ENCODE data around the gene SRRM1.
"Not testable (repeated sequence)": the region's sequence is repeated elsewhere in the genome, so short reads cannot be mapped to it uniquely, and the experiment has no call there.

Gene SRRM1

DNA sequence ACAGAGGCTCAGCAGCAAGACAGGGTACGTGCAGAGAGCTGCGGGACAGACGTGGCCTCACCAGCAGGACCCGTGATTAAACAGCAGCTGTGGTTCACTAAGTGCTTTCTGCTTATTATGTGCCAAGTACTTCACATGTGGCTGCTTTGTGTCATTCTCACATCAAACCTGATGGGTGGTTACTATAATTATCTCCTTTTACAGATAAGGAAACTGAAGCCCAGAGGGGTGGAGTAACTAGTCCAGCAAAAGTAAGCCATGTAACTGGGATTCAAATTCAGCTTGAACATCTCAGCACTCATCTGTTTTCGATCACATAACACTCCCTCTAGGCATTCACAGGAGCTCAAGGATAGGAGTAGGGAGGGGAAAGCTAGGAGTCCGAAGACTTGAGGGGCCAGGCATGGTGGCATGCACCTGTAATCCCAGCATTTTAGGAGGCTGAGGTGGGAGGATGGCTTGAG lies 51.3 kb downstream of the SRRM1 start:
- no peak for DNase-seq (ENCODE audit: low read depth in 2 of 2)

DNA sequence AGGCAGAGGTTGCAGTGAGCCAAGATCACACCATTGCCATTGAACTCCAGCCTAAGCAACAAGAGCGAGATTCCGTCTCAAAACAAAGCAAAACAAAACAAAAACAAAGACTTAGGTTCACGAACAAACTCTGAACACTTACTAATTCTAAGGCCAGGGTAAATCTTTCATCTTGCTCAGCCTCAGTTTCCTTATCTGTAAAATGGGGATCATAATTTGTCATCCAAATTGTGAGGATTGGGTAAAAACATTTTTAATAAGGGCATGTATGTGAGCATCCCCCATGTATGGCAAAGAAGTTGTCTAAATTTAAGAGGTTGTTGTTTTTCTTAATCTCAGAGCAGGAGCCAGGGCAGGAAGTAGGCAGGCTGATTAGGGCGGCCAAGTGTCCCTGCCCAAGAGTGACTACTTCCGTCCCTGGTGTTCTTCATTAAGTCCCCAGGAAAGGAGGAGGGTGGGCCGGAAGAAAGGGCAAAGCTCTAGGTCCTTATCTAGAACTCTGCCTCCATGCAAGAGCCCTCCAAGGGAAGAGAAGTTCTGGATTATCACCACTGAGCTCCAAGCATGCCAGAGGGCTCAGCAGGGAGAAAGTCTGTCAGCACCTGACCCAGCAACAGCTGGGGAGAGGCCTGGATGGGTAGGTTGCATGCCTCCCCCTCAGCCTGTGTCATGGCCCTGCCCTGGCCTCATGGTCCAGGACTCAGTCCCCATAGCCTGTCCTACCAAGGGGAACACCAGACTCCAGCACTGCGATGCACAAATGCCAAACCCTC lies 52.3 kb downstream of the SRRM1 start:
- no peak for DNase-seq (ENCODE audit: low read depth in 2 of 2)

DNA sequence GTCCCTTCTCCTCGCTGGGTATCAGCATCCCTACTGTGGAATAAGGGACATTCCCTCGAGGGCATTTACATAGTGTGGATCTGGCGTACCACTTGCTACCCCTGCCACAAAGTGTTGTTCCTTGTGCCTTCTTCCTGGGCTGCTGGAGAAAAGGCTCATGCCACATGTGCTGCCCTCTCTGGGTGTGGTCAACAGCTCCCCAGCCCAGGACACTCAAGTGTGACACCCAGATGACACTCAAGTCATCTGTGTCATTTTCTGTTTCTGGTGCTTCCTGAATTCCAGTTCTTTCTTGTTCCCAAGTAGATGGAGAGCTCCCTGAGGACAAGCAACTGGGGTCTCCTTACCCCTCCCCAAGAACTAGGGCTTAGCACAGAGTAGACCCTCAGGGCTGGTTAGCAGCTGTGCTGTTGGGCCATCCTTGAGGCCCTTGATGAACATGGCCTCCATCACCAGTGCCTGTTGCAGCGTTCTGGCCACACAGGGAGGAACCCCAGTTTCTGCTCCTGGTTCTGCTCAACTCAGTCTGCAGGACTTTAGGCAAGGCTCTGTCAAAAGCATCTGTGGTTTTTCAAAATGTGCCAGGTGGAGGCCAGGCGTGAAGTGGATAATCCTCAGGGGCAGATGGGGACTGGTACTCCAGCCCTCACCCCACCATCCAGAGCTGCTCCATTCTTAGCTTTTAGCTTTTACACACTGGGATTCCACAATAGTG lies 53.1 kb downstream of the SRRM1 start:
- DNase-seq (ENCODE audit: low read depth in 2 of 2) = no peak

DNA sequence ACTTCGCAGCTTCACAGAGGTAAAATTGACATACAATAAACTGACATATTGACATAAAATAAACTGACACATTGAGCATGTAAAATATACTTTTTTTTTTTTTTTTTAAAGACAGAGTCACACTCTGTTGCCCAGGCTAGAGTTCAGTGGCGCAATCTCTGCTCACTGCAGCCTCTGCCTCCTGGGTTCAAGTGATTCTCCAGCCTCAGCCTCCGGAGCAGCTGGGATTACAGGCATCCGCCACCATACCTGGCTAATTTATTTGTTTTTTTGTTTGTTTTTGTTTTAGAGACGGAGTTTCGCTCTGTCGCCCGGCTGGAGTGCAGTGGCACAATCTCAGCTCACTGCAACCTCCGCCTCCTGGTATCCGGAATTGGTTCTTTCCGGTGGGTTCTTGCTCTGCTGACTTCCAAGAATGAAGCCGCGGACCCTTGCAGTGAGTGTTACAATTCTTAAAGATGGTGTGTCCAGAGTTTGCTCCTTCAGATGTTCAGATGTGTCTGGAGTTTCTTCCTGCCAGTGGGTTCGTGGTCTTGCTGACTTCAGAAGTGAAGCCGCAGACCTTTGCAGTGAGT lies 53.7 kb downstream of the SRRM1 start:
- DNase-seq (ENCODE audit: low read depth in 2 of 2) = no peak

DNA sequence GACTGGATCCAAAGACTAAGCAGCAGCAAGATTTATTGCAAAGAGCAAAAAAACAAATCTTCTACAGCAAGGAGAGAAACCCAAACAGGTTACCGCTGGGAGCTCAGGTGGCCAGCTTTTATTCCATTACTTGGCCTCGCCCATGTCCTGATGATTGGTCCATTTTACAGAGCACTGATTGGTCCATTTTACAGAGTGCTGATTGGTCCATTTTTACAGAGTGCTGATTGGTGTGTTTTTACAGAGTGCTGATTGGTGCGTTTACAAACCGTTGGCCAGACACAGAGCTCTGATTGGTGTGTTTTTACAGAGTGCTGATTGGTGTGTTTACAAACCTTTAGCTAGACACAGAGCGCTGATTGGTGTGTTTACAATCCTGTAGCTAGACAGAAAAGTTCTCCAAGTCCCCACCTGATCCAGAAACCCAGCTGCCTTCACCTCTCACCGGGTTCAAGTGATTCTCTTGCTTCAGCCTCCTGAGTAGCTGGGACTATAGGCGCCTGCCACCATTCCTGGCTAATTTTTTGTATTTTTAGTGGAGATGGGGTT lies 54.4 kb downstream of the SRRM1 start:
- not testable (repeated sequence) for DNase-seq (ENCODE audit: low read depth in 2 of 2)

DNA sequence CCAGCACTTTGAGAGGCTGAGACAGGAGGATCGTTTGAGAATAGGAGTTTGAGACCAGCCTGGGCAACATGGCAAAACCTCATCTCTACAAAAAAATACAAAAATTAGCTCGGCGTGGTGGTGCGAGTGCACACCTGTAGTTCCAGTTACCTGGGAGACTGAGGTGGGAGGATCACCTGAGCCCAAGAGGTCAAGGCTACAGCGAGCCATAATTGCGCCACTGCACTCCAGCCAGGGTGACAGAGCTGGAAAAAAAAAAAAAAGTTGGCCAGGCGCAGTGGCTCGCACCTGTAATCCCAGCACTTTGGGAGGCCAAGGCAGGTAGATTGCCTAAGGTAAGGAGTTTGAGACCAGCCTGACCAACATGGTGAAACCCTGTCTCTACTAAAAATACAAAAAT lies 55.2 kb downstream of the SRRM1 start:
- DNase-seq (ENCODE audit: low read depth in 2 of 2) = not testable (repeated sequence)

DNA sequence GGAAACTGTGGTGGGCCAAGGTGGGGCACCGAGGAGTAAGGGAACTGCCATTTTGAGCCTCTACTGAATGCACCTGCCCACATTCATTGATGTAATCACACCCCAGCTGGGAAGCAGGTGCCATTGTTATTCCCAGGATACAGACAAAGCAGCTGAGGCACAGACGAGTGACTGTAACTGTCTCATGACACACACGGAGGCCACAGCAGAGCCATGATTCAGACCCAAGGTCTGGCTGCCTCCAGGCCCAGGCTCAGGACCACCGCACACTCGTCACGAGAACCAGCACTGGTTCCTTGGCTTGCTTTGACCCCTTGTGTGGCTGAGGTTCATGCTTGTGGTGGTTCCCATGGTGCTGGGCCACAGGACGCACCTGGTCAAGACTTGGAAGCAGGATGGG lies 56.5 kb downstream of the SRRM1 start:
- no peak for DNase-seq (ENCODE audit: low read depth in 2 of 2)

DNA sequence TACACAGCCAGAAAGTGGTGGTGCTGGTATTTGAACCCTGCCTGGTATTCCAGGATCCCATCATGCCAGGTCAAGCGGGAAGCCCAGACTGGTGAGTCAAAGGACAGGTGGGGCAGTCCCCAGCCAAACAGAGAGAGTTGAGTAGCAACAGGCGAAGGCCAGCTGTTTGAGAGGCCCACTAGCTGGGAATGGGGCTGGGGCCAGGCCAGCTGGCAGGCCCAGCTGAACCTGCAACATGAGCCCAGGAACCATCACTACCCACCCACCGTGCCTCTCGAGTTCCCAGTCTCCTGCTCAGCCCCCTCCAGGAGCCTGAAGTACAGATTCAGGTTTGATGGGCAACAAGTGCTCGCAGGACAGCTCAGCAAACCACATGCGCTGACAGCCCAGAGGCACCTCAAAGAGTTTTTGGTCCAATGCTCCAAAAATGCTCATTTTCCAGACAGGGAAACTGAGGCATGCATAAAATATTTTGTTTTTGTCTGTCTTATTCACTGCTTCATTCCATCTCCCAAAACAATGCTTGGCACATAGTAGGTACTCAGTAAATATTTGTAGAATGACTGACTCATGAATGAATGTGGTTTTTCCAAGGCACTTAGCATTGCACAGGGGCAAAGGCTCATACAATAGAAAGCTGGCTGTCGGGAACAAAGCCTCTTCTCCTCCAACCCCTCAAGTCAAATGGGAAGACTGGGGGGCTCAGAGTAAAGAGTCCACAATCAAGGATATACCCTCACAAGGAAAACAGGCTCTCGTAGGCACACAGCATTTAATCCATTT lies 59.6 kb downstream of the SRRM1 start:
- DNase-seq (ENCODE audit: low read depth in 2 of 2) = no peak

DNA sequence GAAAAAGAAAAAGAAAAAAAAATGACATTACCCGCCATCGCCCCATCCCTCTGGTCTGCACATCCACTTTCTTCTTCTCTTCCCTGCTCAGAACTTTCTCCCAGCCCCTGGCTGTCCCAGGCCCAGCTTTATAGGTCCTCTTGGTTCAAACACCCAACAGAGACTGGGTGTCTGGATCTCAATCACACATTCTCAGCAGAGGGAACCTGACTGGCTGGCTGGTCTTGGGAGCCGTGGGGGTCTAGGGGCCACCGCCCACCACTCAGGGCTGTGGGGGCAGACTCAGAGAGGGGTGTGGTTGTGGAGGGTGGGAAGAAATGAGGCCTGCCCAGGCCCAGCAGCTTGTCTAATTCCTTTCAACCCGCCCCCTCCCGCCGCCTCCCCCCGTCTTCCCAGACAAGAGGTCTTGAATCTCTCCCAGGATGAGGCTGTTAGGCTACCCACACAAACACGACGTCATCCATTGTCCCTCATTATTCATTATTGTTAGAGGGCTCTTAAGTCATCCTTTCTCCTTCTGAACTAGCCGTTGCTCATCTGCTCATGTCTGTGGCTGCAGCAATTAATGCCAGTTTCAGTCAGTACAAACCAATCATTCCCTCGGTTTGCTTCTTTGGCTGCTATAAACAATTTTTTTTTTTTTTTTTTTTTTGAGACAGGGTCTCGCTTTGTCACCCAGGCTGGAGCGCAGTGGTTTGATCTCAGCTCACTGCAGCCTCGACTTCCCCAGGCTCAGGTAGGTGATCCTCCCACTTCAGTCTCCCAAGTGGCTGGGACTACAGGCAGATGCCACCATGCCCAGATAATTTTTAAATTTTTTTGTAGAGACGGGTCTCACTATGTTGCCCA lies 61.5 kb downstream of the SRRM1 start:
- no peak for DNase-seq (ENCODE audit: low read depth in 2 of 2)

DNA sequence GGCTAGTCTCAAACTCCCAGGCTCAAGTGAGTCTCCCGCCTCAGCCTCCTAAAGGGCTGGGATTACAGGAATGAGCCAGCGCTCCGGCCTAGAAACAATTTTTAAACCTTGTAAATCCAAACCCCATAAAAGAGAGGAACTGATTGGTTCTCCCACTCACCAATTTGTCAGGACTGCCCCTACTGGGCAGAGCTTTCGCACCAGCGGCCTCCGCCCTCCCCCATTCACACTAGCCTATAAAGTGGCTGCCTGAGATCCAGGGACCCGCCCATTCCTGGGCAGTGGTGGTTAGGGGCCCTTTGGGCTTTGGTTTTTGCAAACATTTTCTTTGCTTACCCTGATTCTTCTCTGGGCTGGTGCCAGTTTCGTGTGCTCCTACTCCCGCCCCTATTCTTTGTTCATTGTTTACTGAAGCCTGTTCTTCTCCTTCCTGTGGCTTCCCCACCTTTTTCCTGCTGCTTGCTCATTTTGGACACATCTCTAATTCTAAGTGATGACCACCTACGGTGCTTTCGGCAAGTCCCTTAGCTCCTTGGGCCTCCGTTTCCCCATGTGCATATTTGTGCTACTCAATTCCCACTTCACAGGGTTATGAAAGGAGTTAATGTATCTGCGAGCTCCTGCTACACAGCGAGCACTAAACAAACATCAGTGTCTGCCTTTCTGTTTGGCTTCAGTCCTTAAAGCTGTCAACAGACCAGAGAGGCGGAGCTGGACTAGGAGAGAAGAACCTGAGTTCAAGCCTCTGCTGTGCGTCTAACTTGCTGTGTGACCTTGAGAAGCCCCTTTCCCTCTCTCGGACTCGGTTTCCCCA lies 62.4 kb downstream of the SRRM1 start:
- DNase-seq (ENCODE audit: low read depth in 2 of 2) = no peak

DNA sequence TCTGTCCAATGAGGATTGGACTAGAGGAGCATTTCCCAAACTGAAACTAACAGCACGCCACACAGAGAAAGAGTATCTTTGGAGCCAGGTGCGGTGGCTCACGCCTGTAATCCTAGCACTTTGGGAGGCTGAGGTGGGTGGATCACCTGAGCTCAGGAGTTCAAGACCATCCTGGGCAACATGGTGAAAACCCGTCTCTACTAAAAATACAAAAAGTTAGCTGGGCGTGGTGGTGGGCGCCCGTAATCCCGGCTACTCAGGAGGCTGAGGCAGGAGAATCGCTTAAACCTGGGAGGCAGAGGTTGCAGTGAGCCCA lies 62.9 kb downstream of the SRRM1 start:
- not testable (repeated sequence) for DNase-seq (ENCODE audit: low read depth in 2 of 2)

DNA sequence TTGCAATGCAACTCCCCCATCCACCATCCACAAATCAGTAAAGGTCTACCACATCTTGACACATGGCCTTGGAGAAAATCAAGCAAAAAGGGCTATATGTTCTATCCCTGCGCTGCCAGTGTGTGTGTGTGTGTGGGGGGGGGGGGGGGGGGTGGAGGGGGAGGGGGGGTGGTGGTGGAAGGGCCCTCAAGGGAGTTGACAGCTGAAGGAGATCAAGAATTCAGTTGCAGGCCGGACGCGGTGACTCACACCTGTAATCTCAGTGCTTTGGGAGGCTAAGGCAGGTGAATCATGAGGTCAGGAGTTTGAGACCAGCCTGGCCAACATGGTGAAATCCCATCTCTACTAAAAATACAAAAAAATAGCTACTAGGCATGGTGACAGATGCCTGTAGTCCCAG lies 64.6 kb downstream of the SRRM1 start:
- DNase-seq (ENCODE audit: low read depth in 2 of 2) = no peak

DNA sequence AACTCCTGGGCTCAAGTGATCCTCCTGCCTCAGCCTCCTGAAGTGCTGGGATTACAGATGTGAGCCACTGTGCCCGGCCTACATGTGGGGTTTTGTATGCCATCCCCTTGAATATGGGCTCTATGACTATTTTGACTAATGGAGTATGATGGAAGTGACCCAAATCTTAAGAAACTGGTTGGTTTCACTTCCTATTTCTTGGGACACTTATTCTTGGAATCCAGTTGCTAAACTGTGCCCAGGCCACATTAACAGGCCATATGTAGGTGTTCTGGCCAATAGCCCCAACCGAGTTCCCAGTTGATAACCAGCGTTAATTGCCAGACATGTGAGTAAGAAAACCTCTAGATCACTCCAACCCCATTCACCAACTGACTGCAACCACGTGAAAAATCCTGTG lies 65.8 kb downstream of the SRRM1 start:
- no peak for DNase-seq (ENCODE audit: low read depth in 2 of 2)

DNA sequence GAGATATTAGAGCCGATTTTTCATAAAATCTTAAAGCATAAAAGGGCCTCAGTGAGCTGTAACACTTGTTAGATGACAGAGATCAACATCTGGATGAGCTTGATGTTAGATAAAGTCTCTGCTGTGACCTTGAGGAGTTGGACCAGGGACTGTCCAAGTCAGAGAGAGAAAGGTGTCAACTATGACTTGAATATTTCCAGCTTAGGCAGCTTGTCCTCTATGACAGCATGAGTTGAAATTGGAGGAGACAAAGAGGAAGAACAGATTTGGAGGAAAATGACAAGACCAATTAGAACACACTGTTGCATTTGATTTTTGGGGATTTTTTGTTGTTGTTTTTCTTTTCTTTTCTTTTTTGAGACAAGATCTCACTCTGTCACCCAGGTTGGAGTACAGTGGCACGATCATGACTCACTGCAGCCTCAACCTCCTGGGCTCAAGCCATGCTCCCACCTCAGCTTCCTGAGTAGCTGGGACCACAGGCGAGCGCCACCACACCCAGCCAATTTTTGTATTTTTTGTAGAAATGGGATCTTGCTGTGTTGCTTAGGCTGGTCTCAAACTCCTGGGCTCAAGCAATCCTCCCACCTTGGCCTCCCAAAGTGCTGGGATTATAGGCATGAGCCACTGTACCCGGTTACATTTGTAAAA lies 66.8 kb downstream of the SRRM1 start:
- DNase-seq (ENCODE audit: low read depth in 2 of 2) = no peak

DNA sequence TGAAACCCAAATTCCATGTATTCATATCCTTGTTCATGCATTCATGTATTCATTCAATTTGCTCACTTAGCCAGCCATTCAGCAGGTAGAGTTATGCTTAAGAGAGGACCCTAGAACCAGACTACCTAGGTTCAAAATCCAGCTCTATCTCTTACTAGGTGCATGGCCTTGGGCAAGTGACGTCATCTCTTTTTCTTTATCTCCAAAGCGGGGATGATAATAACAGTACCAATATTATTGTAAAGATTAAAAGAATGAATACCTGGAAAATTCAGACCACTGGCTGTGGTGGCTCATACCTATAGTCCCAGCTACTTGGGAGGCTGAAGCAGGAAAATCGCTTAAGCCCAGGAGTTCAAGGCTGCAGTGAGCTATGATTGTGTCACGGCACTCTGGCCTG lies 68.2 kb downstream of the SRRM1 start:
- no peak for DNase-seq (ENCODE audit: low read depth in 2 of 2)

DNA sequence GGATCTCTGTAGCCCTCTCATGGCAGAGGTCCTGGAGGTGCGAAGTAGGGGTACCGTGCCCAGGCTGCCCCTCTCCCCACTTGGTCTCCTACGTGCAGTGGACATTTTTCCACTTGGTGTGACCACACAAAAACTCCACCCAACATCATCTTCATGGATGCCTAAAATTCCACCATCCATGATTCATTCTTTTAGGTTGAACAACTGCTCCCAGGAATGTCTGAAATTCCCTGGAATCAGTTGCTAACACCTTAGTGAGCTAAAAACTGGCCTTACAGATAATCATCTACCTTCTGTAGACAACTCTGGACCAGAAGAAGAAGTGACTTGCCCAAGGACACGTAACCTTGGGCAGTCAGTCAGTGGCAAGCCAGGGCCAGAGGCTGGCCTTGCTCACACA lies 70.1 kb downstream of the SRRM1 start:
- no peak for DNase-seq (ENCODE audit: low read depth in 2 of 2)

DNA sequence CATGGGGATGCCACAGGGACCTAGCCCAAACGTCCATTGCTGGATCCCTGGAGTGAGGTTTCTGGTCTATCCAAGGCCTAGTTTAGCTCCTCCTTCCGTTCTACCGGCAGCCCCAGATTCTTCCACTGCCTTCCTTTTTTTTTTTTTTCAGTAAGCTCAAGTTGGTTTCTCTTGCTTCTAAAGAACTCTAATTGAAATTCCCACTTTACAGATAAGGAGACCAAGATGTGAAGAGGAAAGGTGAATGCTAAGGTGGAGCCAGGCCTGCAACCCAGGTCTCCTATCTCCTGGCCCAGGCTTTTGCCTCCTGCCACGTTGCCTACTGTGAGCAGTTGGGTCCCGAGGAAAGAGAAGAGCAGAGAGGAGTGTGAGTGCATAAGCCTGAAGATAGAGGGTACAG lies 70.6 kb downstream of the SRRM1 start:
- DNase-seq (ENCODE audit: low read depth in 2 of 2) = no peak

DNA sequence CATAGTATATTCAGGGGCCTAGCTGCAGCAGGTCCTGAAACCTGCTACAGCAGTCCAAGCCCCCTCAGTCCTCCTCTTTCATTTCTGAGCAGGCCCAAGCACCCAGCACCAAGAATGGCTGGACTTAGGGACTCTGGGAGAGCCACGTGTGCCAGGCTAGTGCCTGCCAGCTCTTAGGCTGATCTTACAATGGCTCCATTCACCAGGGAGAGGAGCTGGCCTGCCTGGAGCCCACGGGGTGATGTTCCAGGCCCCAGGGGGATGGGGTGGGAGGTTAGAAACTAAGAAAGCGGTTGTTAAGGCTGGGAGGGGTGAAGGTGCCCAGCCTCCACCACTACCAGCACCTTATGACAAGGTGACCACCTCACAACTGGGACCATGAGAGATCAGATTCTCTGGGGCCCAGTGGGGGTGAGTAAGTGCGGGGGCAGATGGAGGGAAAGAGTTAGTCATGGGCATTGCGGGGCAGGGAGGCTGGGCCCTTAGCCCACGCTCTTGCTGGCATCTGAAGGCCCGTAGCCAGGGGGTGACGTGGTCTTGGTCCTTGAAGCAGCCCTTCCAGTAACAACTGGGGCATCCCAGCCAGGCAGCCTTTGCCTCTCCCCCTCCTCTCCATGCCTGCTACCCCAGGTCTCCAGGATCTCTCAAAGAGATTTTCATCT lies 71.9 kb downstream of the SRRM1 start:
- DNase-seq (ENCODE audit: low read depth in 2 of 2) = no peak

DNA sequence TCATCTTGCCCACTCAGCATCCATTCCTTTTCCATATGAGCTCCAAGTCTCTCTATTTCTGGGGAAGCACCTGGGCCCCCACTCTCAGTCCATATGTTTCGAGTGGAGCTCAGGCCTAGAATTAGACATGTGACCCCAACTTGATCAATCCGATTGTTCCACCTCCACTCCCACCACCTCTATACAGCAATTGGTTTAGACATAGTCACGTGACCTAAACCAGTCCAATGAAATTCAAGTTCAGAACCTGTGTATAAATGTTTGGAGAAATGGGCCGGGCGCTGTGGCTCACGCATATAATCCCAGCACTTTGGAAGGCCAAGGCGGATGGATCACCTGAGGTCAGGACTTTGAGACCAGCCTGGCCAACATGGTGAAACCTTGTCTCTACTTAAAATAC lies 72.6 kb downstream of the SRRM1 start:
- no peak for DNase-seq (ENCODE audit: low read depth in 2 of 2)

Data from activated CD4-positive, alpha-beta T cell treated with anti-CD3 and anti-CD28 coated beads for 24 hours (primary cell).